HG03095 (cell line): Measurements from ENCODE around the gene ANXA6.
"Not testable (repeated sequence)": the region's sequence is repeated elsewhere in the genome, so short reads cannot be mapped to it uniquely, and the experiment has no call there.

ENCODE experiments used
- ATAC-seq: cut with Tn5 transposase; IDR thresholded peaks from one replicate; pipeline ENCODE4 v1.9.1; 2021; ENCODE audit warnings: moderate library complexity; ENCODE audit not compliant: unreplicated experiment

Gene ANXA6

GRCh38 chr5:151181818-151182523, 24.4 kb upstream of the ANXA6 start:
- no peak for ATAC-seq

GRCh38 chr5:151180291-151180690, 22.7 kb upstream of the ANXA6 start:
- ATAC-seq: no peak

DNA sequence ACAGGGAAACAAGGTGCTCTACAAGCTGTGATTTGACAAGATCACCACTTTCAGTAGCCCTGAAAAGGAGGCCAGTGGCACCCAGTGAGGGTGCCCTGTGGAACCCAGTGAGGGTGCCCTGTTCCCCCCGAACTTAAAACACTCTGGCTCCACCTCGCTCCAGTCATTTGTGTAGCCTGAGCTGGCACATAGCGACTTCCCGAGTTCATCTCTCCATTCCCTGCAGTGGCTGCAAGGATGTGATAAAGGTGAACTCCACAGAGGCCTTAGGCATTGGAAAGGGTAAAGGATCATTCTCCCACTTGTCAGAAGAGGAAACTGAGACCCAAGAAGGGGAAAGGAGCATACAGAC, 21.9 kb upstream of the ANXA6 start:
- no peak for ATAC-seq

- ATAC-seq: no peak
Measured at GRCh38 chr5:151178777-151179488, 21.4 kb upstream of the ANXA6 start.

GRCh38 chr5:151178372-151178771, 20.8 kb upstream of the ANXA6 start:
- ATAC-seq: no peak

GRCh38 chr5:151176268-151176667, 18.7 kb upstream of the ANXA6 start:
- ATAC-seq: not testable (repeated sequence)

- ATAC-seq: no peak
Measured at GRCh38 chr5:151174612-151175101, 17.1 kb upstream of the ANXA6 start.

- no peak for ATAC-seq
Measured at GRCh38 chr5:151173711-151174611, 16.4 kb upstream of the ANXA6 start.

- ATAC-seq: no peak
Measured at GRCh38 chr5:151171529-151171928, 13.9 kb upstream of the ANXA6 start.

- ATAC-seq: no peak
Measured at GRCh38 chr5:151168602-151169344, 11.2 kb upstream of the ANXA6 start.

DNA sequence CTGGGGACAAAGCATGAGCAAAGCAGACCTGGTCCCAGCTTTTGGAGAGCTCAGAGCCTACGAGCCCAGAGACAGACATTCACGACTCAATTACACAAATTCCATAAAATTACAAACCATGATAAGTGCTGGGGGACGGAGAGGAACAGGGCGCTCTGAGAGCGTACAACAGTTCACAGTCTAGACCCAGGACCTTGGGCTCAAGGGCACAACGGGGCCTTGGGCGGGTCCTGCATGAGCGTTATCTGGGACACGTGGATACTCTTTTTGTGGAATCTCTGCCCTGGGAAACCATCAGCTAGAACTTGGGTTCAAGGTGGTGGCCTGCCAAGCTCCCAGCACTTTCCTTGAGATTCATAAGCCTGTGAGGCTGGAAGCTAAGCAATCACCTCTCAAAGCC, 9.4 kb upstream of the ANXA6 start:
- no peak for ATAC-seq

- peak; percentile 86 for ATAC-seq
Measured at GRCh38 chr5:151164687-151165392, 7.3 kb upstream of the ANXA6 start.

GRCh38 chr5:151162776-151163175, 5.2 kb upstream of the ANXA6 start:
- ATAC-seq: no peak

- no peak for ATAC-seq
Measured at GRCh38 chr5:151159649-151160373, 2.2 kb upstream of the ANXA6 start.

DNA sequence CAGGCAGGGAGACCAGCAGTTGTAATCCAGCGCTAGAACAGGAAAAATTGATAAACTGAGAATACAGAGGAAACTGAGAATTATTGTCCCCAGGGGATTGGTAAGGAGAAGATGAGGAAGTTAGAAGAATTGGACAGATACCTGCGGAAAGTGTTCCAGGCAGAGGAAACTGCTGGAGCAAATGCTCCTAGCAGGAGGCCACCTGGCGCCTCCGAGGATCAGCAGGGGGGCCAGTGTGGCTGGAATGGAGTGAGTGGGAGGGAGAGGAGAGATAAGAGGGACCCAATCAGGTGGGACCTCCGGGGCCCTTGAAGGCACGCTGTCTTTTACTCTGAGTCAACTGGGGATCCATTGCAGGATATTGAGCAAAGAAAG, 695 bp upstream of the ANXA6 start:
- ATAC-seq: no peak

DNA sequence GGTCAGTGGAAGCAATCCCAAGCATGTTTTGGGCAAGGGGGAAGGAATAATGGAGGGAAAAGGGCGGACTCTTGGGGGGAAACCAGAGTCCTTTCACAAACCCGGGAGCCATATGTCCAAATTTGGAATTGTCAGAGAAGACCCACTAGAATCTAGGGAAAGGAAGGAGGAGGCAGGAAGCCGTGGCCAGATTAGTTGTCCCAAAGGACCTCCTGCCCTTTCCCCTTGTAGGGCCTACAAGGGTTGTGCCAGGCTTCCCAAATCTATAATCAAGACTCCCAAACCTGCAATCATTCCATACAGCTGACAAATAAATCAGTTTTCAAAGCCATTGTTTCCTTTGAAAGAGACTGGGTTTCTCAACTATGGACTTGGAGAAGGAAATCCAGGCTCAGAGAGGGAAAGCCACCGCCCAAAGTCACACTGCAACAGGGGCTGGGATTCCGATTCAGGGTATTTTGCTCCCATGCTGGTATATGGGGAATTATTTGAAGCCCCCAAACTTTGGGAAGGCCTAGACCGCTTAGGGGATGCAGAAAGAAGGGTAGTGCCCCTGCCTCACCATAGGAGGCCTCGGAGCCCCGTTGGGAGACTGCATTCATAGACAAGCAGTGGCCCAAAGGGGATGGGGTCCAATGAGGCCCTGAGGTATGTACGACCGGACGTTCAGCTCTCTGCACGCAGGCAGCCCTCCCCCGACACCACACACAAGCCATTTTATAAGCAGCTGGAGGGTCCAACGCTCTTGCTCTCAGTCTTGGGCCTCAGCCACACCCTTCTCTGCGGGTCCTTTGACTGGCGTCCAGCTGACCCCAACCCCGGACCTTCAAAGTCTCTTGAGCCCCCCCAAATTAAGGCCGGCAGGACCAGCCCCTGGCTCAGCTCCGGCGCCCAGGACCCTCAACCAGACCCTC, 815 bp downstream of the ANXA6 start:
- no peak for ATAC-seq

DNA sequence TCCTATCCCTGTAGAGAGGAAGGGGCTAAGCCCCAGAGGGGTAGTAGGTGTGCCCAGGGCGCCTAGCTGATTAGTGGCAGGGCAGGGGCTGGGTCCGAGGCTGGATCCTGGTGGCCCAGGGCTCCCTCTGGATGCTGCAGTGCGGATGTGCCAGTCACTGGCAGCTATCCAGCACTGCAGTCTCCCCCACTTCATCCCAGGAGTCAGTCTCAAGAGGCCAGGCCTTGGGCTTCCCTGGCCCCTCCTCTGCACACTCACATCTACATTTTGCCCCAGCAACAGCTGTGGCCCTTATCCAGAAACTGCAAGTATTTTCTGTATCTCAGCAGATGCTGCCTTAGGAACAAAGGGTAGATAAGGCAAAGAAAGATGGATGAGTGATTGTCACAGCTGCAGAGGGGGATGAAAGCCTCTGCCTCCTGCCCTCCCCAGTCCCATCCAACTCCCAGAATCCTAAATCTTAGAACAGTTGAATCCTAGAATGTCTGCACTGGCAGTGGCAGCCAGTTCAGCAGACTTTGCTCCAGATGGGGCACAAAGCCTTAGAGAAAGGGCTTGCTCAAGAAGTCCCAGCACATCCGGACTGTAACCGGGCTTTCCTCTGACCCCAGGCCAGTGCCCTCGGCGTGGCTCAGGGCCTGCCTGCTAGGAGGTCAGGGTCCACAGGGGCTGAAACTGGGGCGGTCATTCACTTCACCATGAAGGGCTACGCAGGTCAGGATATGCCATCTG, 1.6 kb downstream of the ANXA6 start:
- ATAC-seq: peak; percentile 25
